Thyroid gland (tissue), 4 donors: ENCODE data around the gene SLC38A1. TPM values are rescaled to one million over a fixed set of nuclear protein-coding genes. Genes with fewer than 3 reads are reported as not detected.

Experiments
- DNase-seq, 2 donors: peaks; one replicate each; pipeline ENCODE4 v3.0.0-alpha.2; 2019
- H3K27ac ChIP-seq, 3 donors: fragments of 200-600 bp; sonication (generic); 1 replicate in 2 of 3; 2 replicates in 1 of 3; pipeline ENCODE4 v1.5.1; 2016 to 2019; ENCODE audit warnings: mild to moderate bottlenecking in 1 of 3, moderate library complexity in 1 of 3
- H3K27me3 ChIP-seq: fragments of 200-600 bp; sonication (generic); one replicate; pipeline ENCODE4 v1.5.1; 2019
- H3K36me3 ChIP-seq, 2 donors: fragments of 200-600 bp; sonication (generic); one replicate each; pipeline ENCODE4 v1.5.1; 2016 to 2019
- H3K4me1 ChIP-seq, 2 donors: fragments of 200-600 bp; sonication (generic); one replicate each; pipeline ENCODE4 v1.5.1; 2017 to 2019
- H3K4me3 ChIP-seq, 3 donors: fragments of 200-600 bp; sonication (generic); replicated peaks in 1 of 3; 1 replicate in 2 of 3; 2 replicates in 1 of 3; pipeline ENCODE4 v1.5.1; 2016; ENCODE audit warnings: mild to moderate bottlenecking in 1 of 3
- H3K9me3 ChIP-seq: fragments of 200-600 bp; sonication (generic); one replicate; pipeline ENCODE4 v1.5.1; 2017
- CTCF ChIP-seq, 6 experiments: fragments of 200-600 bp in 3 of 6; fragments of 450-650 bp in 3 of 6; sonication (generic) in 3 of 6; IDR thresholded peaks; one replicate each; pipeline ENCODE4 v1.5.1; 2016 to 2019; ENCODE audit warnings: antibody characterized with exemption in 6 of 6, mild to moderate bottlenecking in 2 of 6, inconsistent platforms in 1 of 6, moderate library complexity in 1 of 6
- POLR2A ChIP-seq, 2 donors: fragments of 450-650 bp; IDR thresholded peaks; one replicate each; pipeline ENCODE4 v1.6.1; 2017; ENCODE audit warnings: antibody characterized with exemption in 2 of 2, mild to moderate bottlenecking in 2 of 2, moderate library complexity in 1 of 2
- WGBS, 2 donors: methylation state at CpG; one replicate each; pipeline ENCODE4 v1.1.5; 2017; 5-methylcytosine and 5-hydroxymethylcytosine counted together
- intact Hi-C: fragments of 100-400 bp; cut with DNase I; formaldehyde crosslinking; loops from one replicate; pipeline ENCODE4 v1.15.1; 2023
- total RNA-seq, 4 donors: library from RNA; depleted of rRNA; stranded (reverse); fragments of >200 nt; gene quantifications; one replicate each; pipeline ENCODE4 v1.2.3, GENCODE V29; 2016

The SLC38A1 gene
- total RNA-seq, 4 donors from 2014 or later, result 101 to 282 (median 120) TPM

DNA sequence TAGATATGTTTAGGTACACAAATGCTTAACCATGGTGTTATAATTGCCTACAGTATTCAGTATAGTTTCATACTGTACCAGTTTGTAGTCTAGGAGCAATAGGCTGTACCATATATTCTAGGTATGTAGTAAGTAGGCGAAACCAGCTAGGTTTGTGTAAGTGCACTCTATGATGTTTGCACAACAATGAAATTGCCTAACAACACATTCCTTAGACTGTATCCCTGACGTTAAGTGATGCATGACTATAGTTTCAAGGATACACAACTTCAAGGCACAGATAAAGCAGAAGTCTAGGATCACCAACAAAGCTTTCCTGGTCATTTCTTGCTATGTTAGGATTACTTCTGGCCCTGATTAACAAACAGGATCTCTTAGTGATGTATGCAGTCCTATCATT lies 135.1 kb downstream of the SLC38A1 start:
- Histone ChIP-seq H3K36me3 (no peaks in the 10 kb centered on the region), H3K9me3 (no peaks in the 10 kb centered on the region), H3K4me1 (no peaks in the 10 kb centered on the region), H3K27me3 (no peaks in the 10 kb centered on the region), H3K27ac (no peak overlapping the region), H3K4me3 (no peak overlapping the region)
- WGBS, 2 donors, result 40 to 43% methylated on average over 2 of the region's 2 CpGs
- intact Hi-C loops, result no loop called here
- TF ChIP-seq CTCF (IDR thresholded peaks at IDR 0.05), result no peak
- no peak for TF ChIP-seq POLR2A (IDR thresholded peaks at IDR 0.05)
- DNase-seq, result no peak

Other genes starting within 250 kb of the SLC38A1 start
- gene SLC38A2, start 103.7 kb upstream of the SLC38A1 start, total RNA-seq, result 100 to 1,000 TPM; 210 to 460 (median 314) TPM